ENCODE data around the gene STARD3.

GRCh38 chr17:39697961-39698360, 61.0 kb downstream of the STARD3 start:
- no peak for TF ChIP-seq GATA2 (IDR thresholded peaks at IDR 0.05; ENCODE audit: low read depth, low read length)
- TF ChIP-seq GATA3 (IDR thresholded peaks at IDR 0.05; ENCODE audit: low read depth, low read length) = no peak

All from SH-SY5Y (cell line).